ENCODE data around the gene EPB41L2. TPM values are rescaled to one million over a fixed set of nuclear protein-coding genes. Genes with fewer than 3 reads are reported as not detected.
A peak's percentile ranks its signal among the peaks of the same experiment; 100 is the strongest.
"Not testable (repeated sequence)": the region's sequence is repeated elsewhere in the genome, so short reads cannot be mapped to it uniquely, and the experiment has no call there.

The EPB41L2 gene
- total RNA-seq, 1 experiment from 2014 or later = 106 TPM

GRCh38 chr6:130991422-130992137 is 71.5 kb downstream of the EPB41L2 start (continued):
- no peak for TF ChIP-seq USF2 (CRISPR knock-in tag; IDR thresholded peaks at IDR 0.05)
- no peak for TF ChIP-seq E2F5 (CRISPR knock-in tag; IDR thresholded peaks at IDR 0.05)
- no peak for TF ChIP-seq NFATC4 (CRISPR knock-in tag; IDR thresholded peaks at IDR 0.05)
- TF ChIP-seq MXD4 (CRISPR knock-in tag; IDR thresholded peaks at IDR 0.05; ENCODE audit: borderline replicate concordance) = no peak
- TF ChIP-seq PRRX2 (CRISPR knock-in tag; IDR thresholded peaks at IDR 0.05) = no peak
- no peak for TF ChIP-seq ZMAT4 (CRISPR knock-in tag; IDR thresholded peaks at IDR 0.05)
- no peak for TF ChIP-seq NFE2L1 (CRISPR knock-in tag; IDR thresholded peaks at IDR 0.05)

- peaks cover 18% of the 10 kb centered on the region for H3K4me1 Mint-ChIP-seq
- H3K27me3 Mint-ChIP-seq (ENCODE audit: low read depth); H3K27ac Mint-ChIP-seq; CTCF ChIA-PET; H3K36me3 Mint-ChIP-seq; H3K9me3 Mint-ChIP-seq; POLR2A ChIA-PET; DNase-seq (ENCODE audit: low spot score); H3K4me3 Mint-ChIP-seq; ATAC-seq: not testable (repeated sequence)
These were observed 75.5 kb downstream of the EPB41L2 start for GRCh38 chr6:130987539-130987938.

GRCh38 chr6:130985115-130985514 is 77.9 kb downstream of the EPB41L2 start:
- ChIA-PET CTCF (no interaction called here), POLR2A (interaction anchor here (1.4 kb wide), 1 partner anchor 8 kb away, joined by 3 read pairs; no protein-coding TSS in a partner anchor)
- H3K4me1 Mint-ChIP-seq = peaks cover 23% of the 10 kb centered on the region

More at GRCh38 chr6:130985115-130985514, 77.9 kb downstream of the EPB41L2 start:
- no peak for TF ChIP-seq ZNF423 (CRISPR knock-in tag; IDR thresholded peaks at IDR 0.05)
- no peak for TF ChIP-seq TEAD1 (CRISPR knock-in tag; IDR thresholded peaks at IDR 0.05)
- TF ChIP-seq ZBTB43 (CRISPR knock-in tag; IDR thresholded peaks at IDR 0.05) = no peak
- no peak for TF ChIP-seq MLX (CRISPR knock-in tag; IDR thresholded peaks at IDR 0.05)
- no peak for TF ChIP-seq ELF4 (CRISPR knock-in tag; IDR thresholded peaks at IDR 0.05; ENCODE audit: low read depth)
- no peak for TF ChIP-seq SP1 (CRISPR knock-in tag; conservative IDR thresholded peaks at IDR 0.05)
- TF ChIP-seq ATF1 (CRISPR knock-in tag; IDR thresholded peaks at IDR 0.05) = no peak
- no peak for TF ChIP-seq E2F5 (CRISPR knock-in tag; IDR thresholded peaks at IDR 0.05)
- no peak for TF ChIP-seq PREB (CRISPR knock-in tag; IDR thresholded peaks at IDR 0.05; ENCODE audit: borderline replicate concordance)
- no peak for TF ChIP-seq STAT6 (CRISPR knock-in tag; conservative IDR thresholded peaks at IDR 0.05; ENCODE audit: low read depth)
- no peak for TF ChIP-seq ATF2 (CRISPR knock-in tag; IDR thresholded peaks at IDR 0.05; ENCODE audit: borderline replicate concordance, low read depth)
- Mint-ChIP-seq H3K36me3 (no peaks in the 10 kb centered on the region), H3K27ac (peak overlapping the region; percentile 24; the same call in 1 of the 2 replicates), H3K4me3 (no peak overlapping the region), H3K9me3 (no peaks in the 10 kb centered on the region), H3K27me3 (ENCODE audit: low read depth) (no peaks in the 10 kb centered on the region)
- ATAC-seq (no peak), DNase-seq (ENCODE audit: low spot score) (no peak)
